Stimulated activated CD4-positive, alpha-beta T cell treated with anti-CD3 and anti-CD28 coated beads, Interleukin-12 subunit alpha, Interleukin-12 subunit beta, amount 100 ng/mL, for 48 hours (primary cell): ENCODE data around the gene NLRP9.

Experiments used
- DNase-seq, 3 donors: peaks; one replicate each; pipeline ENCODE4 v3.0.0-alpha.2; 2020; ENCODE audit warnings: low read depth in 2 of 3, low spot score in 1 of 3

The NLRP9 gene

DNA sequence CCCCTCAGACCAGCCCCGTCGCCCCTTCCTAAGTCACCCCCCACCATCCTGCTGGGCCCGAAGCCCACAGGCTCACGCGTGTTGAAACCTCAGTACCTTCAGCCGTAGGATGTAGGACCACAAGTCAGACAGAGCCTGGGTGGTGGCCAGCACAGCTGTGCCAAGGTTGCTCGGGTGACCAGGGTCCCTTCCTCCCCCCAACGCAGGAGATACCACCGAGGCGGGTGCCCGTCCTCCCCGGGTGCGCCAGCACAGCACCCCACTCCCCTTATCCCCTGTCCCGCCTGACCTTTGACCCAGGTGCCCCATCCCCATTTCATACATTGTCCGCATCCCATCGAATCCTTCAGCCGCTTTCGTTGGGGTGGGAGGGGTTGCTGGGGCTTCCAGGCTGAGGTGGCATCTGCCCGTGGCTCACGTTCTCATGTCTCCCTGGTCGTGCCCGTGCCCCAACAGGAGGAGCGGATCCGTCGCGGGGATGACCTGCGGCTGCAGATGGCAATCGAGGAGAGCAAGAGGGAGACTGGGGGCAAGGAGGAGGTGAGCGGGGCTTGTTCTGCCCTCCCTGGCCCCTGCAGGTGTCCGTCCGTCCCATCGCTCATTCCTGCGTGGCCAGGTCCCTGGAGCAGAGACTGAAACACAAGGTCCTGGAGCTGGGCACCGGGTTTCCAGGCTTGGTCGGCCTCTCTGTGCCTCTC is 48.6 kb downstream of the NLRP9 start:
- DNase-seq, result no peak

DNA sequence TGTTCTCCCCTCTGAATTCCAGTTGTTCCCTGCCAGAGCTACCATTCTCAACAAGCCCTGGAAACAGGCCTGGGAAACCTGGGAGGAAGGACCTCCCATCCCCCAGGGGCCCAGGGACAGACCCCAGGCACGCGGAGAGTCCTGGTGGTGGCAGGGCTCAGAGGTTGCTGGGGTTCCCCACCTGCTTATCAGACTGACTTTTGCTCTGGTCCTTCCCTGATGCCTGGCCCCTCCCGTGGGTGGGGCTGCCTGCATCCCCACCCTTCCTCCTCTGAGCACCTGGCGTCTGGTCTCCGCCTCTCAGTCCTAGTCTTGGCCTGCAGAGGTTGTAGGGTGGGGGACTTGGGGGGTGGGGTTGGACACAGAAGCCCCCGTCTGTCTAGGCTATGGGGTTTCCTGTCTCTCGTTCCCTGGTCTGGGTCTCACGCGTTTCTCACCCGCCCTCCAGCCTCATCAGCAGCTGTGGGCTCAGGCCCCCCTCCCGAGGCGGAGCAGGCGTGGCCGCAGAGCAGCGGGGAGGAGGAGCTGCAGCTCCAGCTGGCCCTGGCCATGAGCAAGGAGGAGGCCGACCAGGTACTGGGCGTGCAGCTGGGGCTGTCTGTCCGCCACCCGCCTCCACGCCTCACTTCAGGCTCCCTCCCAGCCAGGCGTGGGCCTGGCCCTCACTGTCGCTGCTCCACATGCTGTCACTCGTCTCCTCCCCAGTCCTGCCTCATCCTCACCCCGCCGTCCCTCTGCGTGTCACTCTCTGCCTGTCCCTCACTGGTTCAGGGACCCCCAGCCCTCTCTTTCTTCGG is 49.6 kb downstream of the NLRP9 start:
- DNase-seq, result no peak

DNA sequence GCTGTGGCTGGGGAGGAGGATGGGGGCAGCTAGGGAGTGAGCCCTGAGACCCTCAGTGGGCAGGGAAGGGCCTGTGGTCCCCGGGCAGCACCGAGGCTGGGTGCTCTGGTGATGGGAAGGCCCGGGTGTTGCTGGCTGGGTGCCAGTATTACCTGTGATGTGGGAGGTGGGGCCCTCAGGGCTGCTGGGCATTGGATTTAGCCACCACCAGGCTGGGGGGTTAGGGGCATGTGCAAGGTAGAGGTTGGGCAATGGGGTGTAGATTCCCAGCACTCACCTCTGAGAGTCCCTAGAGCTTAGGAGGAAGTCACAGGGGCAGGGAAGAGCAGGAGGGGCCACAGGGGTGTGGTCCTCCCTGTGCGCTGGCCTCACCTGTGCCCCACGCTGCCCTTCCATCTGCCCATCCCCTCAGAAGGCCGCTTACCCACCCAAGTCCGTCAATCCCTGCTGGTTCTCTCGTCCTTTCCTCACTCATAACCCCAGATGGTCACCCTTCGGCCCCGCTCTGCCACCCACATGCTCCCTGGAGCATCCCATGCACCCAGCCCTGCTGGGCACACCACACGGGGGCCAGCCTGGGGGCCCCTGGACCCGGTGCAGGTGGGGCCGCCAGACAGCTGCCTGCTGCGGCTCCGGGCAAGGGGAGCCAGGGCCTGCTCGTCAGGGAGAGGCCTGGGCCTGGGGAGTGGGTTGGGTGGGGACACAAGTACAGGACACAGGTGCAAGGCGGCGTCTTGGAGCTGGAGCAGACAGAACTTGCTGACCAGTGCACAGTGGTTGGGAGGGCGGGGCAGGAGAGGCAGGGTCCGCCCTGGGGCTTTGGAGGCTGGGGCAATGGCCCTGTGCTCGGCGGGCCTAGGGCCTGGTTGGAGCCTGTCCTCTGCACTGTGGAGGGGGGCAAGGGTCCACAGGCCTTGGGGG is 50.7 kb downstream of the NLRP9 start:
- DNase-seq, result no peak

DNA sequence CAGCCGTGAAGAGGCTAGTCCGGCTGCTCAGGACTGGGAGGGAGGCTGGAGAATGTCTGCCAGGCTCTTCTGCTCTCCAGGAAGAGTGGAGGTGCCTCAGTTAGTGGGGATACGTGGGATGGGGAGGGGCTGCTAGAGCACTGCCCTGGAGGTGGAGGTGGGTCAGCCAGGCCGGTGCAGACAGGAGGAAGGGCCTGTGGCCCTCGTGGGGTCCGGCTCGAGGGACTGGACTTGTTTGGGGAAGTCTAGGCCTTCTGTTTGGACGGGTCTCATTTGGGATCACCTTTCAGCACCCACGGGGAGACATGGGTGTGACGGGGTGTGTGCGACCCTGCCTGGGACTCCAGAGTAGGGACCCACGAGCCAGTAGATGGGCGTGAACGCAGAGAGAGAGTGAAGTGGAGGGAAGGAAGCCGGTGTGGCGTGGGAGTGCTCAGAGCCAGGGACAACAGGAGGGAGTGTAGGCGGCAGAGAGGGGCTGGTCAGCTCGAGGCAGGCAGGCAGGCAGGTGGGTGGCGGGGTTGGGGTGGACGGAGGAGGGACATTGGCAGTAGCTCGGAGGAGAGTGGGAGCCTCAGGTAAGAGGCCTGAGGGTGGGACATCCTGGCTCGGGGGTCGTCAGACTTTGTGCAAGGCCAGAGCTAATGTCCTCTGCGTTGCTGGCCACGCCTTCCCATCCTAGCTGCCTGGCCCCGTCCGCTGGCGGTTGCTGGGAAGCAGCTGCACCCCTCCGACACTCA is 51.7 kb downstream of the NLRP9 start:
- no peak for DNase-seq

DNA sequence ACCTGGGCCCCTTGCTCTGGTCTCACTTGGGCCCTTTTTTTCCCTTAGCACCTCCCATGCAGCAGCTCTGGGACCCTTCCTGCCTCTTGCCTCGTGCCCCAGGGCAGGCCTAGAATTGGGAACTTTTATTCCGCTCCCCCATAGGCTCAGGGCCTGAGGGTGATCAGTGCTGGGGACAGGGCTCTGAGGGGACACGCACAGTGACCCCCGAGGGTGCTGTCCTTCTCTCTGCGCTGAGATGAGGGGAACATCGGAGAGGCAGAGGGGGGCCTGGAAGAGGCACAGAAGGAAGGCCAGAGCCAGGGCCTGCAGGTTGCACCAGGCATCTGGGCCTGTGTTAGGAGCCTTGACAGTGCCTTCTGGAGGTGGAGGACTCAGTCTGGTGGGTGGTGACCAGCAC is 52.4 kb downstream of the NLRP9 start:
- DNase-seq, result no peak

DNA sequence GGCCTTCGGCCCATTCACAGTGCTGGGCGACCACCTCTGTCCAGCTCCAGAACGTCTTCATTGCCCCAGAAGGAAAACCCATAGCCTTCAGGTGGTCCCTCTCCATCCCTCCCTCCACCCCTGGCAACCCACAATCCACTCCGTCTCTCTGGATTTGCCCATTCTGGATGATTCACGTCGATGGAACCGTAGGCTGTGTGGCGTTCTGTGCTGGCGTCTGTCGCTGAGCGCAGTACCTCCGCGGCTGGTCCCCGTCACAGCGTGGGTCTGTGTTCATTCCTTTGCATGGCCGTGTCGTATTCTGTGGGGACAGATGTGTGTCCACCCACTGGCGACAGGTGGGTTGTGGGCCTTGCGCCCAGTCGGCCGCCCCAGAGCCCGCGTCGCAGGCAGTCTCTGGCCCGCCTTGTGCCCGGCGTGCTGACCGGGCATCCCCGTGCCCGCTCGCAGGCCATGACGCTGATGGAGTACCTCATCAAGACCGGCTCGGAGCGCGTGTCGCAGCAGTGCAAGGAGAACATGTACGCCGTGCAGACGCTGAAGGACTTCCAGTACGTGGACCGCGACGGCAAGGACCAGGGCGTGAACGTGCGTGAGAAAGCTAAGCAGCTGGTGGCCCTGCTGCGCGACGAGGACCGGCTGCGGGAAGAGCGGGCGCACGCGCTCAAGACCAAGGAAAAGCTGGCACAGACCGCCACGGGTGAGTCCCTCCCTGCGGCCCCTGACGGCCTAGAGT is 53.1 kb downstream of the NLRP9 start:
- no peak for DNase-seq

DNA sequence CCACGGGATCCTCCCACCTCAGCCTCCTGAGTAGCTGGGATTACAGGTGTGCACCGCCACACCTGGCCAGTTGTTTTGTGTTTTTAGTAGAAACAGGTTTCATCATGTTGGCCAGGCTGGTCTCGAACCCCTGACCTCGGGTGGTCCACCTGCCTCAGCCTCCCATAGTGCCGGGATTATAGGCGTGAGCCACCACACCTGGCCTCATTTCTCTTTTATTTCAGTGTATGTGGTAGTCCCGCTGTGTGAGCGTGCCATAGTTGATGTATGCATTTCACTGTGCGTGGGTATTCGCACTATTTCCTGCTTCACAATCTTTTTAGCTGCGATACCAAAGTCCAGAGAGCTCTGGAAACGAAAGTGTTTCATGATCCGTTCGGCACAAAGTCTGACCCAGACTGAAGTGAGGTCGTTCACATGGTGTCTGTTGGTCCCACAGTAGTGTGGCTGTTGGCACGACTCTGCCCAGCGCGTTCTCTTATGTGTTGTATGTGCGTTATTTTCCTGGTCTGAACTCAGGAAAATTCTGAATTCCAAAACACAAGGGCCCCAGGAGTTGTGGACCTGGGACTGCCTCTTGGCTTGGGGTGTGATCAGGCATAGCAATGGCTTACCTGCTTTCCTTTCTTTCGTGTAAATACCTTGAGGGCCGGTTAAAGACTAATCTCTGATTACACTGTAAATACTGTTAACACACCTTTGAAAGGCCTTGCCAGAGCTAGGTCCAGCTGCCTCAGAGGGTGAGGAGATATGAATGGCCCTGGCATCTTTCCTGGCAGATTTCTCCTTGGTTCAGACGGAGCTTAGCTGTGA is 54.5 kb downstream of the NLRP9 start:
- no peak for DNase-seq

DNA sequence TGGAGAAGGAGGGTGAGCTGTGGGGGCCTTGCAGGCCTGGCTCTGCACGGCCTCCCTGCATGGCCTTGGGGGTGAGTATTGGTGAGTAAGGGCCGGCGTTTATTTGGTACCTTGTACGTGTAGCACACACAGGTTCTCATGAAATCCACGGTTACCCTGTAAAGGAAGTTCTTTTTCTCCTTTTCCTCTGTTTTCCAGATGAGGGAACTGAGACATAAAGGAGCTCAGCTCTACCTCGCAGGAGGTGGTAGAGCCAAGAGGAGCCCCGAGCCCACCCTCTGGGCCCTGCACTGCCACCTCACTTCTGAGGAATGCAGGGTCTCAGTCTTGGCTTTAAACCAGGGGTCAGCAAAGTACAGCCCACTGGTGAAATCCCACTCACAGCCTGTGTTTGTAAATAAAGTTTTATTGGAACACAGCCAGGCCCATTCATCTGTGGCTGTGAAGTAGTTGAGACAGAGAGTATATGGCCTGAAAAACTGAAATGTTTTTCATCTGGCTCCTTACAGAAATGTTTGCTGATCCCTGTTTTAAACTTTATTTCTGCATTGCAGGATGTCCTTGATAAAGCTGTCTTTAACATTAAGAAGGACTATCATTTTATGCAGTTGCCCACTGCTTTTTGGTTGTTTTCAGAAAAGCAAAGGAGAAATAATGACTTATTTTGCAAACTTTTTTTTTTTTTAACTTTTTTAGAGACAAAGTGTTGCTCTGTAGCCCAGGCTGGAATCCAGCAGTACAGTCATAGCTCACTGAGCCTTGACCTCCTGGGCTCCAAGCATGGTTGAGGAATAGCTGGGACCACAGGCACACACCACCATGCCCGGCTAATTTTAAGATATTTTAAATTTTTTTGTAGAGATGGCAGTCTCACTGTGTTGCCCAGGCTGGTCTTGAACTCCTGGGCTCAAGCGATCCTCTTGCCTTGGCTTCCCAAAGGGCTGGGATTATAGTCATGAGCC is 56.8 kb downstream of the NLRP9 start:
- no peak for DNase-seq

DNA sequence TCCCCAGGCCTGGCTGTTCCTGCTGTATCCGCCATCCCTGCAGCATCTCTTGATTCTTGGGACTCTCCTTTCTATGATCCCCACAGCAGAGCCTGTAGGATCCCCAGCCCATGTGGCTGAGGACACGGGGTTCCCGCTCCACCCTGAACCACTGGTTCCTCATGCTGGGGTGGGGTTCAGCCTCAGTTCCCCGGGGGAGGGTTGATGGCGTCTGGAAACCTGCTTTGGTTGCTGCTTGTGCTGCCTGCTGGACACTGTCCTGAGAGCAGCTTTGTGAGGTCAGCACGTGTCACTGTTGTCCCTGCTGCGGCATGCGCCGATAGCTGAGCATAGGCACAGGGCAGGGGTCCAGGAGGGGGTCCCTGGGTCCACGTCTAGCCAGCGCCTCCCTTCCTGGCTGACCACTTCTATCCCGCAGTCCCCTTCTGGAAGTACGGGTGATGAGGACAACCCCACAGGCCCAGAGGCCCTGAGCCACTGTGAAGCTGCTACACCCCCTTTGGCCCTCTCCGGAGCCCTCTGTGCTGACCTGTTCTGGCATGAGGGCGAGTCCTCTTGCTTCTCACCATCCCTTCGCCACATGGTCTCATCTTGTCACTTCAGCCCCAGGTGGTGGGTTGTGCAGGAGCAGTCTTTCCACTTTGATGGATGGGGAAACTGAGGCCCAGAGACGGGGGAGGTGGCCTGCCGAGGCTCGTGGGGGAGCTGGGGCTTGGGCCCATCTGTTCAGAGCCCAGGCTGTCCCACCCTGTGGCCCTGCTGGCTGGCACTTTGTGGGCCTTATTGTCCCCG is 57.7 kb downstream of the NLRP9 start:
- no peak for DNase-seq

DNA sequence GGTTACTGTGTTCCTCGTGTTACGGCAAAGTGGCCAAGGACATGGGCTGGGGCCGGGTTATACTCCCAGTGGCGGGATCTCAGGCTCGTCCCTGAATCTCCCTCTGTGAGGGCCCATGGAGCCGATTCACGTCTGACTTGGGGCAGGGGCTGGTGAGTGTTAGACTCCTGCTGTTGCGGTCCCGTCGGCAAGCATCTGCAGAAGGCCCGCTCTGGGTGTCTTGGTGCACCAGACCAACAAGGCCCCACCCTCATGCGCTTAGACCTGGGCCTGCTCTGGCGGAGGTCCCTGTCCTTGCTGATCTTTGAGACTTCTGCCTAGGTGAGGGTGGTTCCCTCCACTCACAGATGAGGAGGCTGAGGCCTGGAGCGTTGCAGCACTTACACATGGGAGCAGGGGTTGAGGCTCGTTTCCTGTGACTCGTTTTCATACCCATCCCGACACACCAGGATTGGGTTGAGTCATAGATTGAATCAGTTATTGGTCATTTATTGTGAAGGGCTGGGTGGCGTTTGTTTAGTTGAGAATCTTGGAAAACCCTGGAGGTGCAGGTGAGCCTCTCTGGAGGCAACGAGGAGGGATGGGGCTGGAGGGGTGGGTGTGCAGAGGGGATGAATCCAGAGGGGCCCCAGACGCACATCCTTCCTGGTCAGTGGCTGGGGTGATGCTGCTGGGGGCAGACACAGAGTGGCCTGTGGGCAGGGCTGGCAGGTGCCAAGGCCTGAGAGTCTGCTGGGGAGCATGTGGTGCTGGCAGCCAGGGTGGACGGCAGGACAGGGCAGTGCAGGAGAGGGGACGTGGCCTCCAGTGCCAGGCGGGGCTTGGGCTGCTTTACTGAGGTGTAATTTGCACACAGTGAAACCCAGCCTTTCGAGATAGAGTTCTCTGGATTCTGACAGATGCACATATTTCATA is 58.6 kb downstream of the NLRP9 start:
- no peak for DNase-seq

DNA sequence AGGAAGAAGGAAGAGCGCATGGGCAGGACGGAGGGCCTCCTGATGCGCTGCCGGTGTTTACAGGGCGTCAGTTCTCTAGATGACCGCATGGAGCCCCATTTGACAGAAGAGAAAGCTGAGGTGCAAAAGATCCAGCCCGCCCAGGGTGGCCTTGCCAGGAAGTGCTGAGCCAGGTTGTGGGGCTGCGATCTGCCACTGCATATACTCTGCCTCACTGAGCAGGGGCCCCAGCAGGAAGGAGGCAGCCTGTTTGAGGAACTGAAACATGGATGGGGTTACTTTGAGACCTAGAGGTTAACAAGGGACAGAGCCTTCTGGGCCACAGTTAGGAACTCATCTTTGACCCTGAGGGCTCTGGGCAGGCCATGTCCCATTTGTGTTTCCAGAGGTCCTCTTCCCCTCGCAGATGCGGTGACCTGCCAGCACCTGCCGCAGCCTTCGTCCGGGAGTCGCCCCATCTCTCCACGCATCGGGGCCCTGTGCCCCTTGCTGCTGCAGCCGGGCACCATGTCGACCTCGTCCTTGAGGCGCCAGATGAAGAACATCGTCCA is 60.0 kb downstream of the NLRP9 start:
- no peak for DNase-seq

DNA sequence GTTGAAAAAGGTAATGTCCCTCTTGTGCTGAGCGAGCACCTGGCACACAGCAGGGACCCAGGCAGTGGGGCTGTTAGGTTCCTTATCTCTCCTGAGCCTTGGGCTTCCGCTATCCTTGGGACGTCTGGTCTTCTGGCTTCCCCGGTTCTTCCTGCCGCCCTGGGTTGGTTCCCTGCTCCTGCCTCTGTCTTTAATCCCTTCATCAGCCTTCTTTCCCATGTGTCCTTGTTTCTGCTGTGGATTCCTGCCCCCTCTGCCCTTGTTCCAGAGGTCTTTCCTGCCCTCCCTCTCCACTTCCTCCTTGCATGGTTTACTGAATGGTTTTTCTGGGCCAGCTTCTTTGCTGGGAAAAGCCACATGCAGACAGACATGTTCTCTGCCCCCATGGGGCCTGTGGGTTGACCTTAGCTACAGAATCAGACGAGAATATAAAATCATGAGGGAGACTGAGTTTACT is 60.6 kb downstream of the NLRP9 start:
- no peak for DNase-seq

DNA sequence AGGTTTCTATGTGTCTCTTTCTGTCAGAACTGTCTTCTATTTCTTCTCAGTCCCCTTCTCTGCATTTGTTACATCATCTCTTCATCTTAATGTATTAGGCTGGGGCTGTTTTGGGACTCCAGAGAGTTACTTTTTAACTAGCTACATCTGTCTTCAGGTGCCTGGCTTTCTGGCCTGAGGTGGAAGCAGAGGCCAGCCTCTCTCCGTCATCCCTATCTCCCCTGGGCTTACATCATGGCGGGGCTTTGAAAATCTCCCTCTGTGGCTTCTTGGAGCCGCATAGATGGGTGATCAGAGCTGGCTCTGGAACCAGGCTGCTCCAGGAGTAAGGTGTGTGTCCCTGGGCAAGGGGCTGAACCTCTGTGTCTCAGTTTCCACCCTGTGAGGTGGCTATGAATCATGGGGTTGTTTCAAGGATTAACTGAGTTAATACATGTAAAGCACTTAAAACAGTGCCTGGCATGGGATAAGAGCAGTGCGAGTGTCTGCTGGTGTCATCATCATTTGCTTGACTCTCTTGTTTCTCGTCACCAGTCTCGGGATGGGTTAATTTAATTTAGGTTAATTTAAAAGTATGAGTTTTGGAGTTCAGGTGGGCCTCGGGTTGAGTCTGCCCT is 61.2 kb downstream of the NLRP9 start:
- DNase-seq, result no peak

DNA sequence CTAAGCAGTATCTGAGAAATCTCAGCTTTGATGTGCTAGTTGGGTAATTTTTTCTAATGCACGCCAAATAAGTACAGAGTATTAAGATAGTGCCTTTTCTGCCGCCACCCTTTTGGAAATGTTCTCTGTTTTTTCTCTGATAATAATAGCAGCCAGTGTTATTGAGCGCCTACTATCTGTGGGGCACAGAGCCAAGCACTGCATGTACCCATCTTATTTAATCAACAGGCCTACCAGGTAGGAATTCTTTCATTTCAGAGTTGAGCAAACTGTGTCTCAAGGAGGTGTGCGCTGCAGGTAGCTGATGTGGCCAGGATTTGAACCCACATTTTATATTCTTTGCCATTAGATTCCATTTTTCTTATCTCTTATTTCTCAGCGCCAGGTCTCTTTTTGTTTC is 61.8 kb downstream of the NLRP9 start:
- DNase-seq, result no peak

DNA sequence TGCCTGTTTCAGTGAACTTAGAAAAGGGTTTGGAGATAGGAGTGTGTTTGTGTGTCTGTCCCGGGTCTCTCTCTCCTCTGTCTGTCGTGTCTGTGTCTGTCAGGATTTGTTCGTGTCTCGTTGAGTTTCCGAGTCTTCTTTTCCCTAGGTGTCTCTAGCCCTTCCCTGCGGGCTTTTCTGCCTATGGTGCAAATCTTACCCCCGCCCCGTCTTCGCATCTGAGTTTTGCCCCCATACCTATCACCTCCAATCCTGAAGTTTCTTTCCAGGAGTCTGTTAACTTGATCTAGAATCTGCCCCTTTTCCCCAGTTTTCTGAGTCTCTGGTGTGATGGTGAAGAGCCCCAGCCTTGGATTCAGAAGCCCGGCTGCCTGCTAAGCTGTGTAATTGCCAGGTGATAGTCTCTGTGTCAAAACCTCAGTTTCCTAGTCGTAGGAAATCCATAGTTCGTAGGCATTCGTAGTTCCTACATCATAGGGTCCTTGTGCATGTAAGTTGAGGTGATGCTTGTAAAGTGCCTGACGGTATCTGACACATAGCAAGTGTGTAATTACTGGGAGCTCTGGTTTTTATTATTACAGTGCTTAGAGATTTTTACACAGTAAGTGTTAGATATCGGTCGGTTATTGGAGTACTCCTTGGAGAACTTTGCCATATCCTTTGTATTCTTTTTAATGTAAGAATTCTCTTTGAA is 62.4 kb downstream of the NLRP9 start:
- no peak for DNase-seq
